ENCODE results near the gene EEF1AKMT1. TPM values are rescaled to one million over a fixed set of nuclear protein-coding genes. Genes with fewer than 3 reads are reported as not detected.

Gene EEF1AKMT1
- total RNA-seq, 2 donors from 2014 or later: 3.3 to 7.0 TPM

GRCh38 chr13:20721454-20722357 is 52.1 kb downstream of the EEF1AKMT1 start:
- ATAC-seq: peak; percentile 55

GRCh38 chr13:20721058-20721453 is 52.7 kb downstream of the EEF1AKMT1 start:
- no peak overlapping the region for H3K4me3 ChIP-seq
- no peak for DNase-seq
- H3K9me3 ChIP-seq: no peaks in the 10 kb centered on the region
- no peak for ATAC-seq
- H3K27ac ChIP-seq: no peak overlapping the region
- TF ChIP-seq CTCF (IDR thresholded peaks at IDR 0.05): no peak
- TF ChIP-seq POLR2A (IDR thresholded peaks at IDR 0.05): no peak
- H3K36me3 ChIP-seq (replicated peaks in 1 of 2; ENCODE audit: insufficient read depth in 1 of 2, low read depth in 2 of 2): no peaks in the 10 kb centered on the region
- intact Hi-C loops (cut with DNase I): no loop called here
- H3K4me1 ChIP-seq: peaks cover 14% of the 10 kb centered on the region
- H3K27me3 ChIP-seq: peaks cover 0 to 13% of the 10 kb centered on the region in 2 donors
- 60 to 71% methylated on average over 5 to 16 of the region's 16 CpGs for WGBS, 2 donors

More at GRCh38 chr13:20721454-20722357, 52.1 kb downstream of the EEF1AKMT1 start:
- peaks cover 0 to 13% of the 10 kb centered on the region in 2 donors for H3K27me3 ChIP-seq
- H3K36me3 ChIP-seq (replicated peaks in 1 of 2; ENCODE audit: insufficient read depth in 1 of 2, low read depth in 2 of 2): no peaks in the 10 kb centered on the region
- no peak for TF ChIP-seq POLR2A (IDR thresholded peaks at IDR 0.05)
- TF ChIP-seq CTCF (IDR thresholded peaks at IDR 0.05): no peak
- H3K27ac ChIP-seq: no peak overlapping the region
- H3K9me3 ChIP-seq: no peaks in the 10 kb centered on the region
- DNase-seq: peak; percentile 51 to 62 (median 58)
- intact Hi-C loops (cut with DNase I): no loop called here
- 9% methylated on average over 22 to 79 of the region's 81 CpGs for WGBS, 2 donors
- no peak overlapping the region for H3K4me3 ChIP-seq
- H3K4me1 ChIP-seq: peaks cover 14% of the 10 kb centered on the region

GRCh38 chr13:20720499-20720898 is 53.3 kb downstream of the EEF1AKMT1 start:
- H3K9me3 ChIP-seq: no peaks in the 10 kb centered on the region
- no peaks in the 10 kb centered on the region for H3K36me3 ChIP-seq (replicated peaks in 1 of 2; ENCODE audit: insufficient read depth in 1 of 2, low read depth in 2 of 2)
- 81 to 86% methylated on average over 8 to 11 of the region's 11 CpGs for WGBS, 2 donors
- H3K27ac ChIP-seq: no peak overlapping the region
- DNase-seq (no peak), ATAC-seq (no peak)
- intact Hi-C loops (cut with DNase I): no loop called here
- H3K4me3 ChIP-seq: no peak overlapping the region
- peaks cover 0 to 13% of the 10 kb centered on the region in 2 donors for H3K27me3 ChIP-seq
- TF ChIP-seq POLR2A (IDR thresholded peaks at IDR 0.05) (no peak), CTCF (IDR thresholded peaks at IDR 0.05) (no peak)
- peaks cover 14% of the 10 kb centered on the region for H3K4me1 ChIP-seq

GRCh38 chr13:20719783-20720182 is 54.0 kb downstream of the EEF1AKMT1 start:
- Histone ChIP-seq H3K4me1 (peaks cover 14% of the 10 kb centered on the region), H3K9me3 (no peaks in the 10 kb centered on the region), H3K4me3 (no peak overlapping the region), H3K27ac (no peak overlapping the region), H3K36me3 (replicated peaks in 1 of 2; ENCODE audit: insufficient read depth in 1 of 2, low read depth in 2 of 2) (no peaks in the 10 kb centered on the region), H3K27me3 (peaks cover 0 to 13% of the 10 kb centered on the region in 2 donors)
- TF ChIP-seq POLR2A (IDR thresholded peaks at IDR 0.05) (no peak), CTCF (IDR thresholded peaks at IDR 0.05) (no peak)
- ATAC-seq: no peak
- DNase-seq: no peak
- 67 to 70% methylated on average over 13 of the region's 13 CpGs for WGBS, 2 donors
- intact Hi-C loops (cut with DNase I): loop anchor here (10.0 kb wide), 1 partner anchor 105 kb away; no protein-coding TSS in a partner anchor
